Hepatocyte (in vitro differentiated cells): Measurements from ENCODE around the gene ANKRD10. TPM values are rescaled to one million over a fixed set of nuclear protein-coding genes. Genes with fewer than 3 reads are reported as not detected.

Experiments used
- DNase-seq: peaks from one replicate; pipeline ENCODE4 v3.0.0-alpha.2; 2016; ENCODE audit warnings: low spot score
- H2AFZ ChIP-seq: fragments of 200-600 bp; sonication (generic); 2 replicates; pipeline ENCODE4 v1.6.0; 2016; ENCODE audit warnings: antibody characterized with exemption, mild to moderate bottlenecking
- H3K27ac ChIP-seq: fragments of 200-600 bp; sonication (generic); 2 replicates; pipeline ENCODE4 v1.5.1; 2016; ENCODE audit warnings: mild to moderate bottlenecking
- H3K27me3 ChIP-seq: fragments of 200-600 bp; sonication (generic); 2 replicates; pipeline ENCODE4 v1.6.1; 2016
- H3K36me3 ChIP-seq: fragments of 200-600 bp; sonication (generic); replicated peaks from 2 replicates; pipeline ENCODE4 v1.5.1; 2016; ENCODE audit warnings: low read depth; ENCODE audit not compliant: insufficient read depth
- H3K4me1 ChIP-seq: fragments of 200-600 bp; sonication (generic); 2 replicates; pipeline ENCODE4 v1.5.1; 2016; ENCODE audit warnings: mild to moderate bottlenecking, moderate library complexity; ENCODE audit not compliant: insufficient read depth
- H3K4me2 ChIP-seq: fragments of 200-600 bp; sonication (generic); 2 replicates; pipeline ENCODE4 v1.6.0; 2016
- H3K4me3 ChIP-seq: fragments of 200-600 bp; sonication (generic); 2 replicates; pipeline ENCODE4 v1.5.1; 2016; ENCODE audit warnings: mild to moderate bottlenecking
- H3K79me2 ChIP-seq: fragments of 200-600 bp; sonication (generic); 2 replicates; pipeline ENCODE4 v1.6.0; 2017; ENCODE audit warnings: mild to moderate bottlenecking
- H3K9me2 ChIP-seq: fragments of 200-600 bp; sonication (generic); replicated peaks from 2 replicates; pipeline ENCODE4 v1.6.0; 2017; ENCODE audit warnings: mild to moderate bottlenecking; ENCODE audit not compliant: insufficient read depth
- H3K9me3 ChIP-seq: fragments of 200-600 bp; sonication (generic); 2 replicates; pipeline ENCODE4 v1.5.1; 2016; ENCODE audit warnings: low read depth, mild to moderate bottlenecking
- H4K20me1 ChIP-seq: fragments of 200-600 bp; sonication (generic); 2 replicates; pipeline ENCODE4 v1.6.0; 2016; ENCODE audit warnings: mild to moderate bottlenecking; ENCODE audit not compliant: insufficient read depth, poor library complexity, severe bottlenecking
- EZH2 ChIP-seq: fragments of 200-600 bp; sonication (generic); IDR thresholded peaks from 2 replicates; pipeline ENCODE4 v1.6.1; 2016; ENCODE audit warnings: antibody characterized with exemption, mild to moderate bottlenecking, borderline replicate concordance
- EZH2phosphoT487 ChIP-seq: fragments of 200-600 bp; sonication (generic); IDR thresholded peaks from one replicate; pipeline ENCODE4 v1.6.1; 2018; ENCODE audit warnings: antibody characterized with exemption, mild to moderate bottlenecking, low read depth, moderate library complexity; ENCODE audit not compliant: unreplicated experiment, severe bottlenecking
- WGBS: methylation state at CpG from one replicate; pipeline ENCODE4 v1.1.6; 2016; ENCODE audit warnings: low lambda C conversion rate; ENCODE audit errors: missing lambda C conversion rate; 5-methylcytosine and 5-hydroxymethylcytosine counted together
- polyA plus RNA-seq: library from polyadenylated mRNA; unstranded; fragments of >200 nt; fragmentation: Nextera tagmentation; extraction: Ambion mirVana; gene quantifications from 2 replicates; pipeline ENCODE4 v1.2.1, GENCODE V29; 2016
- total RNA-seq: library from RNA; depleted of rRNA; stranded (reverse); fragments of >200 nt; gene quantifications from 2 replicates; pipeline ENCODE4 v1.2.3, GENCODE V29; 2014
- TF ChIP-seq, protein P1 (sequence below): fragments of 200-600 bp; sonication (generic); IDR thresholded peaks from 2 replicates; pipeline ENCODE4 v1.5.1; 2016; ENCODE audit warnings: antibody characterized with exemption, mild to moderate bottlenecking; ENCODE audit not compliant: poor library complexity

Gene ANKRD10
- total and polyA plus RNA-seq, 2 experiments from 2014 or later, result 104 to 143 TPM

DNA sequence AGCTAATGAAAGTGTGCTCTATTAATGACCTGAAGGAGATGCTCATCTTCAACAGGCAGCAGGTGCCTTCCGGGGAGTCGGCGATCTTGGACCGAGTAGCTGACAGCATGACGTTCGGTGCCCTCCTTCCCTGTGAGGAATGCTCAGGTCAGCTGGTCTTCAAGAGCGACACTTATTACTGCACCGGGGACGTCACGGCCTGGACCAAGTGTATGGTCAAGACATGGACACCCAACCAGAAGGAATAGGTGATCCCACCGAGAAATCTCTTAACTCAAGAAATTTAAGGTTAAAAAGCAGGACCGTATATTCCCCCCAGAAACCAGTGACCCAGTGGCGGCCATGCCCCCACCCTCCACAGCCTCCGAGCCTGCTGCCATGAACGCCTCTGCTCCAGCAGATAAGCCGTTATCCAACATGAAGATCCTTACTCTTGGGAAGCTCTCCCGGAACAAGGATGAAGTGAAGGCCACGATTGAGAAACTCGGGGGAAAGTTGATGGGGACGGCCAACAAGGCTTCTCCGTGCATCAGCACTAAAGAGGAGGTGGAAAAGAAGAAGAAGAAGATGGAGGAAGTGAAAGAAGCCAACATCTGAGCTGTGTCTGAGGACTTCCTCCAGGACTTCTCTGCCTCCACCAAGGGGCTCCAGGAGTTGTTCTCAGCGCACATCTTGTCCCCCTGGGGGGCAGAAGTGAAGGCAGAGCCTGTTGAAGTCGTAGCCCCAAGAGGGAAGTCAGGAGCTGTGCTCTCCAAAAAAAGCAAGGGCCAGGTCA lies 22.8 kb upstream of the ANKRD10 start:
- Histone ChIP-seq H3K36me3 (no peaks in the 10 kb centered on the region), H3K4me3 (no peak overlapping the region), H3K4me2 (no peak overlapping the region), H3K27ac (no peak overlapping the region), H2AFZ (no peak overlapping the region), H3K27me3 (no peaks in the 10 kb centered on the region), H3K79me2 (no peaks in the 10 kb centered on the region), H3K9me3 (peaks cover 4% of the 10 kb centered on the region), H3K4me1 (no peaks in the 10 kb centered on the region), H3K9me2 (no peaks in the 10 kb centered on the region), H4K20me1 (no peaks in the 10 kb centered on the region)
- TF ChIP-seq, protein P1, sequence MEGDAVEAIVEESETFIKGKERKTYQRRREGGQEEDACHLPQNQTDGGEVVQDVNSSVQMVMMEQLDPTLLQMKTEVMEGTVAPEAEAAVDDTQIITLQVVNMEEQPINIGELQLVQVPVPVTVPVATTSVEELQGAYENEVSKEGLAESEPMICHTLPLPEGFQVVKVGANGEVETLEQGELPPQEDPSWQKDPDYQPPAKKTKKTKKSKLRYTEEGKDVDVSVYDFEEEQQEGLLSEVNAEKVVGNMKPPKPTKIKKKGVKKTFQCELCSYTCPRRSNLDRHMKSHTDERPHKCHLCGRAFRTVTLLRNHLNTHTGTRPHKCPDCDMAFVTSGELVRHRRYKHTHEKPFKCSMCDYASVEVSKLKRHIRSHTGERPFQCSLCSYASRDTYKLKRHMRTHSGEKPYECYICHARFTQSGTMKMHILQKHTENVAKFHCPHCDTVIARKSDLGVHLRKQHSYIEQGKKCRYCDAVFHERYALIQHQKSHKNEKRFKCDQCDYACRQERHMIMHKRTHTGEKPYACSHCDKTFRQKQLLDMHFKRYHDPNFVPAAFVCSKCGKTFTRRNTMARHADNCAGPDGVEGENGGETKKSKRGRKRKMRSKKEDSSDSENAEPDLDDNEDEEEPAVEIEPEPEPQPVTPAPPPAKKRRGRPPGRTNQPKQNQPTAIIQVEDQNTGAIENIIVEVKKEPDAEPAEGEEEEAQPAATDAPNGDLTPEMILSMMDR, result no peak
- TF ChIP-seq EZH2 (no peak), EZH2phosphoT487 (no peak)
- WGBS, result 95% methylated on average over 23 of the region's 23 CpGs
- DNase-seq, result no peak

DNA sequence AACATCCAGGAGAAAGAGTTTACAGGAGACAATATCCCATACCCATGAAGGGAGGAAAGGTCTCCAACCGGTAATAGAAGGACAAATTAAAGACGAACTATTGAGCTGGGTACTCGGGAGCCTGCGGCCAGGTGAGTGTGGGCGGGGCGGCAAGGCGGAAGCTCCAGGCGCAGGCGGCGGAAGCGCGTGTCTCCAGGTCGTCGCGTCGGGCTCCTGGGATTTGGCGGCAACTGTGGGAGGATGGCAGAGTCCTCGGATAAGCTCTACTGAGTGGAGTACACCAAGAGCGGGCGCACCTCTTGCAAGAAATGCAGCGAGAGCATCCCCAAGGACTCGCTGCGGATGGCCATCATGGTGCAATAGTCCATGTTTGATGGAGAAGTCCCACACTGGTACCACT lies 21.6 kb upstream of the ANKRD10 start:
- H3K4me3 ChIP-seq, result no peak overlapping the region
- 98% methylated on average over 23 of the region's 23 CpGs for WGBS
- no peak overlapping the region for H3K4me2 ChIP-seq
- no peak for DNase-seq
- no peaks in the 10 kb centered on the region for H3K27me3 ChIP-seq
- H2AFZ ChIP-seq, result no peak overlapping the region
- no peak overlapping the region for H3K27ac ChIP-seq
- H3K9me3 ChIP-seq, result peaks cover 6% of the 10 kb centered on the region
- no peak for TF ChIP-seq EZH2
- TF ChIP-seq EZH2phosphoT487, result no peak
- TF ChIP-seq, protein P1, result no peak
- no peaks in the 10 kb centered on the region for H3K4me1 ChIP-seq
- H3K79me2 ChIP-seq, result no peaks in the 10 kb centered on the region
- H4K20me1 ChIP-seq, result no peaks in the 10 kb centered on the region
- H3K9me2 ChIP-seq, result no peaks in the 10 kb centered on the region
- no peaks in the 10 kb centered on the region for H3K36me3 ChIP-seq

GRCh38 chr13:110932588-110932987 lies 17.7 kb upstream of the ANKRD10 start:
- 90% methylated on average over 3 of the region's 3 CpGs for WGBS
- no peak overlapping the region for H2AFZ ChIP-seq

More at GRCh38 chr13:110932588-110932987, 17.7 kb upstream of the ANKRD10 start:
- no peaks in the 10 kb centered on the region for H3K4me1 ChIP-seq
- H4K20me1 ChIP-seq, result no peaks in the 10 kb centered on the region
- no peak overlapping the region for H3K4me2 ChIP-seq
- no peak overlapping the region for H3K27ac ChIP-seq
- H3K79me2 ChIP-seq, result no peaks in the 10 kb centered on the region
- H3K27me3 ChIP-seq, result peaks cover 4% of the 10 kb centered on the region
- no peaks in the 10 kb centered on the region for H3K9me2 ChIP-seq
- no peak for DNase-seq
- H3K9me3 ChIP-seq, result peaks cover 6% of the 10 kb centered on the region
- H3K36me3 ChIP-seq, result no peaks in the 10 kb centered on the region
- no peak overlapping the region for H3K4me3 ChIP-seq
- TF ChIP-seq EZH2 (no peak), EZH2phosphoT487 (no peak)
- TF ChIP-seq, protein P1, result no peak
